GM21526 (cell line): ENCODE data around the gene SLC39A6.
A peak's percentile ranks its signal among the peaks of the same experiment; 100 is the strongest.
"Not testable (repeated sequence)": the region's sequence is repeated elsewhere in the genome, so short reads cannot be mapped to it uniquely, and the experiment has no call there.

Experiments
- ATAC-seq: cut with Tn5 transposase; IDR thresholded peaks from one replicate; pipeline ENCODE4 v1.9.1; 2021; ENCODE audit warnings: moderate library complexity; ENCODE audit not compliant: unreplicated experiment, low FRiP score

The SLC39A6 gene, protein sequence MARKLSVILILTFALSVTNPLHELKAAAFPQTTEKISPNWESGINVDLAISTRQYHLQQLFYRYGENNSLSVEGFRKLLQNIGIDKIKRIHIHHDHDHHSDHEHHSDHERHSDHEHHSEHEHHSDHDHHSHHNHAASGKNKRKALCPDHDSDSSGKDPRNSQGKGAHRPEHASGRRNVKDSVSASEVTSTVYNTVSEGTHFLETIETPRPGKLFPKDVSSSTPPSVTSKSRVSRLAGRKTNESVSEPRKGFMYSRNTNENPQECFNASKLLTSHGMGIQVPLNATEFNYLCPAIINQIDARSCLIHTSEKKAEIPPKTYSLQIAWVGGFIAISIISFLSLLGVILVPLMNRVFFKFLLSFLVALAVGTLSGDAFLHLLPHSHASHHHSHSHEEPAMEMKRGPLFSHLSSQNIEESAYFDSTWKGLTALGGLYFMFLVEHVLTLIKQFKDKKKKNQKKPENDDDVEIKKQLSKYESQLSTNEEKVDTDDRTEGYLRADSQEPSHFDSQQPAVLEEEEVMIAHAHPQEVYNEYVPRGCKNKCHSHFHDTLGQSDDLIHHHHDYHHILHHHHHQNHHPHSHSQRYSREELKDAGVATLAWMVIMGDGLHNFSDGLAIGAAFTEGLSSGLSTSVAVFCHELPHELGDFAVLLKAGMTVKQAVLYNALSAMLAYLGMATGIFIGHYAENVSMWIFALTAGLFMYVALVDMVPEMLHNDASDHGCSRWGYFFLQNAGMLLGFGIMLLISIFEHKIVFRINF

GRCh38 chr18:36129300-36130038 lies at the start of gene SLC39A6, which contains the start of gene ELP2:
Gene SLC39A6, minus strand, starts transcription at chr18:36129340. Its CDS starts 2,333 bp downstream, at chr18:36127007.
Gene ELP2, plus strand, starts transcription at chr18:36129899. Its CDS starts 35 bp downstream, at chr18:36129934.
- peak; percentile 86 for ATAC-seq

- ATAC-seq: no peak
These were observed 48.8 kb upstream of the SLC39A6 start for GRCh38 chr18:36177913-36178312.

DNA sequence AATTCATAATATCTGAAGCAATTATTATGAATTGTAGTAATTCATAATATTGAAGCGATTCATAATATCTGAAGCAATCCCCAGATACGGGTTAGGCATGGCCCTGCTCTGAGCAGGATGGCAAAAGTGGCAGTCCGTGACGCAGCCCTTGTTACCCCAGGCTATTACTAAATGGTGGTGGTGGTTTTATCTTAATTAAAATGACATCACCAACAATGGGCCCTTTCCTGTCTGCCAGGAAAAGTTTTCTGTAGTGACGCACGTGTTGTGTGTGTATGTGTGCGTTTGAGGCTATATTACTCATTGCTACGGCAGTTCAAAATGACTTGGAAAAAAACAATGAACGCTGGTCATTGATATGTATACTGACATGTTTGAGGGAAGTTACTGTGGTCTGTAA lies 47.6 kb upstream of the SLC39A6 start:
- no peak for ATAC-seq

DNA sequence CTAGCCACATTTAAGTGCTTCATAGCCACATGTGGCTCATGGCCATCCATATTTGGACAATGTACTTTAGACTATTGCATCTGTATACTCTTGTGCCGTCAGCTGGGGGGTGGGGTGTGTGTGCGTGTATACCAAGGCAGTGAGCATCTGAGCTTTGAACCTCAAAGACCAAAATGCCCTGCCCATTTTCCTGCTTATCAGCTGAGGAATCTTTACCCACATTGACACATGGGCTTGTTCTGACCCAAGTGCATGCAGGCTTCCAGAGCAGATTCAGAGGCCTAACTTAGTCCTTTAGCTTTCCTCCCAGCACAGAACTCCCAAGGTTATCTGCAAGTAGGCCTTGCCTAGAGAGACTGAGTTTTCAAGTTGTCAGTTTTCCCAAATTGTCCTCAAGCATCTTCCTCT lies 47.0 kb upstream of the SLC39A6 start:
- ATAC-seq: no peak

DNA sequence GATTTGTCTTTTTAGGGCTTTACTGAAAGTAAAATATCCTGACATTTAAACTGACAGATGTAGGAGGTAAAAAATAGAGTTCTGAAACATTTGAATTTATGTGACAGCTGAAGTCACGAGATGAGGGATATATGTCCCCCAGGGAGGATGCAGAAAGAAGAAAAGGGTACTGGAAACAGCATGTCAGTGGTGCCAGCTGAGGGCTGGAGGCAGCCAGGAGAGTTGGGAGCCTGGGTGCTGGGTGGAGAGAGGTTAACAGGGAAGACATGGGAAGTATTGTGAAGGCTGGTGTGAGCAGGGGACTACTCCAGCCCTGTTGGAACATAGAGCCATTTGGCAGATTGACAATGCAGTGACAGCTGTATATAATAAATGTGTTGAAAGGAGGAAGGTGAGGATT lies 46.3 kb upstream of the SLC39A6 start:
- ATAC-seq: no peak

DNA sequence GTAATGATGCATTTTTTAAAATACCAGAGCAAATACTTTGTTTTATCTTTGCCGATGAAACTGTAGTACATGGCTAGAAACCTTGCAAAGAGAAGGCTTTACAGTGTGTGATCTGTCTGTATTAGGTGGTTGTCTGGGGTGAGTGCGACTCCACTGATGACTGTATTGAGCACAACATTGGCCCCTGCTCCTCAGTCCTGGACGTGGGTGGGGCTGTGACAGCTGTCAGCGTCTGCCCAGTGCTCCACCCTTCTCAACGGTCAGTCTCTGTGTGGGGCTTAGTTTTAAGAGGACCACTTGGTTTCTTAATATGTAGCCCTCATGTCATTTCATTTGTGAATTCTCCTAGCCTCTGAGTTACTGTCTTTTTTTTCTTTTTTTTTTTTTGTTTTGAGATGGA lies 40.8 kb upstream of the SLC39A6 start:
- ATAC-seq: no peak

- ATAC-seq: not testable (repeated sequence)
These were observed 39.2 kb upstream of the SLC39A6 start for GRCh38 chr18:36168296-36168695.

DNA sequence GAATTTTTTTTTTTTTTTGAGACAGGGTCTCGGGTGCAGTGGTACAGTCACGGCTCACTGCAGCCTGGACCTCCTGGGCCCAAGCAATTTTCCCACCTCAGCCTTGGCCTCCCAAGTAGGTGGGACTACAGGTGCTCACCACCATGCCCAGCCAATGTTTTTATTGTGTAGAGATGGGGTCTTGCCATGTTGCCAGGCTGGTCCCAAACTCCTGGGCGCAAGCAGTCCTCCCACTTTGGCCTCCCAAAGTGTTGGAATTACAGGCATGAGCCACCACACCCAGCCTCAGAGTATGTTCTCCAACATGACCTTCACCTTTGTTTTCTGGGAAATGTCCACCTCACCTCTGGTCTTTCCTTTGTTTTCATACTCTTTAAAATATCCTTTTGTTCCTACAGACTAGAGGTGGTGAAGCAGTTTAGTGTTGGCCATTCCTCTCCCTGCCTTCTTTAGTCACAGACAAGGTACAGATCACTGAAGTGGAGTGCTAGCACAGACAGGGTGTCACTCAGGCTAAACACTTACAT lies 38.6 kb upstream of the SLC39A6 start:
- ATAC-seq: no peak

DNA sequence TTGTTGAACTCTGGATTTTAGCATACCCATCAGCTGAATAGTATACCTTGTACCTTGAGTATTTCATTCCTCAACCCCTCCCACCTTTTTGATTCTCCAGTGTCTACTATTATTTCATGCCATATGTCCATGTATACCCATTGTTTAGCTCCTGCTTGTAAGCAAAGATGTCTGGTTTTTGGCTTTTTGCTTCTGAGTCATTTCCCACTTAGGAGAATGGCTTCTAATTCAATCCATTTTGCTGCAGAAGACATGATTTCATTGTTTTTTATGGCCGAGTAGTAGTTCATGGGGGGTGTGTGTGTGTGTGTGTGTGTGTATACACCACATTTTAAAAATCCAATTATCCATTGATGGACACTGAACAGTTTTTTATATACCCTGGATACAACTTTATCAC lies 33.8 kb upstream of the SLC39A6 start:
- ATAC-seq: no peak

DNA sequence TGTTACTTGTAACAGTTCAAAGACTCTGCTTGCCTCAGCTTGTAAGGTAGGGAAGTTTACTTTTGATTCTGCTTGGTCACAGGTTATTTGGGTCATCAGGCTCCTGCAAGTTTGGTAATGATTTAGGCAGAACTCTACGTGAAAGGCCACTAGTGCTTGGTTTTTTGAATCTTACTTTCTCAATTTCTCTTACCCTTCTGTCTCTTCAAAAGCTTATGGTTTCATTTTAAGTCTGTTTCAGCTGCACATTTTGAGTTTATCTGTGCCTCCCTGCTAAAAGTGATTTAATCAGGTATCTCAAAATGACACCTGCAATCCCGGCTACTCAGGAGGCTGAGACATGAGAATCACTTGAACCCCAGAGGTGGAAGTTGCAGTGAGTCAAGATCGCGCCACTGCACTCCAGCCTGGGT lies 31.8 kb upstream of the SLC39A6 start:
- no peak for ATAC-seq

DNA sequence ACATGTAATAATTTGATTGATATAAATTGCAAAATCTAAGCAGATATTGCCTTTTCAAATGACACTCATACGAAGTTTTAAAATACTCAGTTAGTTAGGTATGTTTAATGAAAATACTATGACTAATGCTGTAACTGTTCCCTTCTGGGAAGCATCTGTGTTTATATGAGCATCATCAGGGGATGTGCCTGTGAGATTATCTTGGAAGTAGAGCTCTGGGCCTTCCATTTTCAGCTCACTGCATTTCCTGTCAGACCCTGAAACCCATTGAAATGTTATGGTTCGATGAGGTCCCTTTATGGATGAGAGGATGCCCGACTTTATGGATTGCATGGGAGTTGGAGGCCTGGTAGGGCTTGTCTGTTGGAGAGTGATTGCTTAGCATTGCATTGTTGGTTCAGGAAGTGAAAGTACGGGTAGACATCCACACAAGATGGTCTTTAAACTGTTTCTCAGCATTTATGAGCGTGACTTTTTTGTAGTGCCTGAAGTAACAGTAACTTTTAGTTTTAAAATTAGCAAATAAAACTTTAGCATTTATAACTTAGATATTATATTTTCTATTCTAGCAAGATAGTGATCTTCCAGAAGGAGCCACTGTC lies 29.2 kb upstream of the SLC39A6 start:
- ATAC-seq: no peak

GRCh38 chr18:36157441-36157840 lies 28.3 kb upstream of the SLC39A6 start:
- ATAC-seq: no peak

DNA sequence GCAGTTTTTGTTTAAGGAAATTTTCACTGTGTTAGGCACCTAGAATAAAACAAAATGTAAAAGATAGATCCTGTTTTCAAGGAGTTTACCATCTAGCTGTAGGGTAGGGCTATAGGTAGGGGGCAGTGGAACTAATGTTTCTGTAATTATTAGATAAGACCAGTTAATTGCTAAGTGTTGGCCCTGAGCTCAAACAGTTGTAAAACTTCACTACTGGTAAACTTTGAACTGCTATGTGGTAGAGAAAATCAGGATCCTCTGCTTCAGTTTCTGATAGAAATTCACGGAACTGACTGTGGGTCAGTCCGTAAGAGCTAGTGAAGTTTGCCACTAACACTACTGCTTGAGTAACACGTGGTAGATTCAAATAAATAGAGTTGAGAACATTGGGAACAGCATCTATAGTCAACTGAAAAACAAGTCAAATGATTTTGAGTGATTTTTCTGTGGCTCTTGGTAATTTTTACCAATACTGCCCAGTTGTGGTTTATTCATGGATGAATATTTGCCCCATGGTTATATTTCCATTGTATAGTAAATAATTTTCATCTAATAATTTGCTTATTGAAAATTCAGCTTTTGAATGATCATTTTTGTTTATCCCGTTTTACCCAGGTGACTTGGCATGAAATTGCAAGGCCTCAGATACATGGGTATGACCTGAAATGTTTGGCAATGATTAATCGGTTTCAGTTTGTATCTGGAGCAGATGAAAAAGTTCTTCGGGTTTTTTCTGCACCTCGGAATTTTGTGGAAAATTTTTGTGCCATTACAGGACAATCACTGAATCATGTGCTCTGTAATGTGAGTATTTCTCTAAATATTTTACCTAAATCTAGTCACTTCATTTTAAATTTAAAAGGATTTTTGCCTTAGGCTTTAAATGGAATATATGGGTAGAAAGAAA lies 27.0 kb upstream of the SLC39A6 start:
- no peak for ATAC-seq

- ATAC-seq: no peak
These were observed 24.6 kb upstream of the SLC39A6 start for GRCh38 chr18:36153771-36154170.

DNA sequence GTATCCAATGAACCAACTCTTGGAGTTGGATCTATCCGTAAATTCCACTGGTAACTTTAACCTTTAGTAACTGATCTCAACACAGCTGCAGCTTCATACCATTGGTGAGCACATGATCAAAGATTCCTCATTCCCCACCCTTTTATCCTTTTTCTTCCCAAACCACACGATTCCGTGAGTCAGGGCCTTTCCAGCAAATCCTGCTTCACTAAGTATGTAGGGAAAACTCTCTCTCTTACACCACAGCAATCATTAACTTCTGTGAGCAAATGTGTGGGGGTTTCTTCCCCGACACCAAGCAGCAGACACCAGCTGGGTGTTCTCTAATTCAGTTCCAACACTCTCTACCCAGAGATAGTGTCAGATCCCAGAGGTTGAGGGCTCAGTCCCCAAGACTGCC lies 24.1 kb upstream of the SLC39A6 start:
- ATAC-seq: no peak

DNA sequence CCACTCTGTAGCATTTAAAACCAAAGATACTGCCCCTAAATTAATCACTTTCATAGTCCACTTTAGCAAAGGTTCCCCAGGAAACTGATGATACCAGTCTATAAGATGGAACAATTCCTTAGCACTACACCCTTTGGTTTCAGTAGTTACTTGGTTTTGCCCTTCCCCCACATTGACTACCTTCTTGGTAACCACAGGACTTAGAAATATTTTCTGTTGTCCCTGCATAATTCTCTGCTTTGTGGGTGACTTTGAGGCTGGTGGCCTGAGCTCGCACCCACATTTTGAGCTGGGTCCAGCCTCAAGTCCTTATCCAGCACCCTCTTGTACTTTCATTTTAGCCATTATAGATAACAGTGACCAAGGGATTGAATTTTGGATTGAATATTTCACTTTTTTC lies 23.6 kb upstream of the SLC39A6 start:
- no peak for ATAC-seq

- ATAC-seq: peak; percentile 97
These were observed 20.6 kb upstream of the SLC39A6 start for GRCh38 chr18:36149514-36150289.

- no peak for ATAC-seq
These were observed 14.3 kb upstream of the SLC39A6 start for GRCh38 chr18:36143391-36143790.

GRCh38 chr18:36142751-36143150 lies 13.6 kb upstream of the SLC39A6 start:
- no peak for ATAC-seq
